WTC11 (cell line): ENCODE measurements around the gene ATF7.

Experiments used
- CREM ChIP-seq: sonication (generic); formaldehyde crosslinking; IDR thresholded peaks from 2 replicates; pipeline ENCODE4 v1.8.1; 2022; ENCODE audit warnings: mild to moderate bottlenecking, missing genetic modification reagents, moderate library complexity
- USF2 ChIP-seq: sonication (generic); formaldehyde crosslinking; IDR thresholded peaks from 2 replicates; pipeline ENCODE4 v1.8.1; 2023; ENCODE audit warnings: mild to moderate bottlenecking, missing genetic modification reagents, moderate library complexity
- TF ChIP-seq, protein P1 (sequence below): fragments of 200-600 bp; IDR thresholded peaks from 2 replicates; pipeline ENCODE4 v1.8.0; 2022; ENCODE audit warnings: antibody characterized with exemption
- TF ChIP-seq, protein P2 (sequence below): sonication (generic); formaldehyde crosslinking; IDR thresholded peaks from 2 replicates; pipeline ENCODE4 v1.8.0; 2022; ENCODE audit warnings: mild to moderate bottlenecking, missing genetic modification reagents

- TF ChIP-seq CREM = no peak
- TF ChIP-seq USF2 (CRISPR knock-in tag) = no peak
- TF ChIP-seq, protein P1, sequence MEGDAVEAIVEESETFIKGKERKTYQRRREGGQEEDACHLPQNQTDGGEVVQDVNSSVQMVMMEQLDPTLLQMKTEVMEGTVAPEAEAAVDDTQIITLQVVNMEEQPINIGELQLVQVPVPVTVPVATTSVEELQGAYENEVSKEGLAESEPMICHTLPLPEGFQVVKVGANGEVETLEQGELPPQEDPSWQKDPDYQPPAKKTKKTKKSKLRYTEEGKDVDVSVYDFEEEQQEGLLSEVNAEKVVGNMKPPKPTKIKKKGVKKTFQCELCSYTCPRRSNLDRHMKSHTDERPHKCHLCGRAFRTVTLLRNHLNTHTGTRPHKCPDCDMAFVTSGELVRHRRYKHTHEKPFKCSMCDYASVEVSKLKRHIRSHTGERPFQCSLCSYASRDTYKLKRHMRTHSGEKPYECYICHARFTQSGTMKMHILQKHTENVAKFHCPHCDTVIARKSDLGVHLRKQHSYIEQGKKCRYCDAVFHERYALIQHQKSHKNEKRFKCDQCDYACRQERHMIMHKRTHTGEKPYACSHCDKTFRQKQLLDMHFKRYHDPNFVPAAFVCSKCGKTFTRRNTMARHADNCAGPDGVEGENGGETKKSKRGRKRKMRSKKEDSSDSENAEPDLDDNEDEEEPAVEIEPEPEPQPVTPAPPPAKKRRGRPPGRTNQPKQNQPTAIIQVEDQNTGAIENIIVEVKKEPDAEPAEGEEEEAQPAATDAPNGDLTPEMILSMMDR = no peak
- TF ChIP-seq, protein P2, sequence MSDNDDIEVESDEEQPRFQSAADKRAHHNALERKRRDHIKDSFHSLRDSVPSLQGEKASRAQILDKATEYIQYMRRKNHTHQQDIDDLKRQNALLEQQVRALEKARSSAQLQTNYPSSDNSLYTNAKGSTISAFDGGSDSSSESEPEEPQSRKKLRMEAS = no peak
Measured at GRCh38 chr12:53485955-53486735, 140.0 kb downstream of the ATF7 start.
